GM19240 (cell line): ENCODE results near the gene RBMS1.
"Not testable (repeated sequence)": the region's sequence is repeated elsewhere in the genome, so short reads cannot be mapped to it uniquely, and the experiment has no call there.

Experiments used
- DNase-seq: peaks from one replicate; pipeline ENCODE4 v3.0.0; 2011; ENCODE audit warnings: low spot score; ENCODE audit not compliant: insufficient read length

The RBMS1 gene

DNA sequence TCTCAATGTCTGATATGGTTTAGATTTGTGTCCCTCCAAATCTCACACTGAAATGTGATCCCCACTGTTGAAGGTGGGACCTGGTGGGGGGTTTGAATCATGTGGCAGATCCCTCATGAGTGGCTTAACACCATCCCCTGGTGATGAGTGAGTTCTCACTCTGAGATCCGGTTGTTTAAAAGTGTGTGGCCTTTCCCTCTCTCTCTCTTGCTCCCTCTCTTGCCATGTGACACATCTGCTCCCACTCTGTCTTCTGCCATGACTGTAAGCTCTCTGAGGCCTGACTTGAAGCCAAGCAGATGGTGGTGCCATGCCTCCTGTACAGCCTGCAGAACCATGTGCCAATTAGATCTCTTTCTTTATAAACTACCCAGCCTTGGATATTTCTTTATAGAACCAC lies 108.8 kb downstream of the RBMS1 start:
- no peak for DNase-seq

DNA sequence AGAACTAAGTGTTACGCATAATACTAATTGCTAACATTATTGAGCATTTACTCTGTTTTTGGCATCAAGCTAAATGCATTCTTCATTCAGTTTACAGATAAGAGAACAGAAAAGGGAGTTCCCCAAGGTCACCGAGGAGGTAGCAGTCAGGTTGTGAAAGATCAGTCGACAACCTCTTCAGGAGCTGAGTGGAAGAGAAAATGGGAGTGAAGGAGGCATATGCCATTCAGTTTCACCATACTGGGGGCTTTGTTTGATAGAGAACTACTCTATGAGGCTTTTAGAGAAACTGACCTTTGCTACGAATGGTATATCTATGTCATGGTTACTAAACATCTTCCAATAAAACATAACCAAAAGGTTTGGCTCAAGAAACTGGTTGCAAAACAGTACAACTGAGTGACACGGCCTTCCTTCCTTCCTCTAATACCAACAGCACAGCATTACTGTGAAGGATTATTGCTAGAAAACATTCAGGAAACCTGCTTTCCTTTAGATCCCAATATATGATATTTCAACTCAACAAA lies 112.1 kb downstream of the RBMS1 start:
- DNase-seq: no peak

DNA sequence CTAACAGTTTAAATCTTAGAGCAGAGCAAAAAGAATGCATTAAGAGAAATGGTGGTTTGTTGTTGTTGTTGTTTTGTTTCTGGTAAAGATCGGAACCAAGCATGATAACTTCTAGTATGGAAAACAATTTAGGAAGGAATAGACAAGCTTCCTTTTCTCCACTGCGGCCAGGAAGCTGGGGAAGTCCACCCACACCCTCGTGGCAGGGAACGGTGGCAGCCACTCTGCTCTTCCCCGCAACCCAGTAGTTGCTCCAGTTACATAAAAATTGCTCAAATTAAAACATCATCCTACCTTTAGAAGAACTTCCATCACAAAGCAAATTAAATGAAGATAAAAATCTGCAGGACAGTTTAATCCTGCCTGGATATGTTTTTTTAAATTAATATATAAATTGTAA lies 113.0 kb downstream of the RBMS1 start:
- no peak for DNase-seq

DNA sequence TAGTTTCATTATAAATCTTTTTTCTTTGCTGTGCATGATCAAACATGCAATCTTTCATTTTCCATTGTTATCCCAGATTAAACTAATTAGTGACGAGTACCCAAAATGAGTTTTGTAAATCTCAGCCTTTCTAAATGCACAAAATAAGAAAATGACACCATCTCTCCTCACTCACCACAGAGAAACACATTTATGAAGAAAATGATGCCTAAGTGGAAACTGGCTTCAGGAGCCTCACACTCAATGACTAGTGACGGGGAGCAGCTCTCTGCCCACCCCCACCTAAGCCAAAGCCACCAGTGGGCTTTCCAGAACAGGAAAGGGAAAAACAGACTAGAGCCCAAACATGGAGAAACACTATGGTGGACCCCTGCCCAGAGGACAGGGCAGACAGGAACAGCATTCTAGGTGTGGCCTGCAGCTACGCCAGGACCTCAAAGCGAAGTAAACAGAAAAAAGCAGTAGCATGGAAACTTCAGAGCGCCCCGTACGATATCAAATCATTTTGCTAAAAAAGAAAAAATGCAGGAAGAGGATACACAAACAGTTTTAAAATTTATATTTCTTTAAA lies 113.5 kb downstream of the RBMS1 start:
- DNase-seq: no peak

DNA sequence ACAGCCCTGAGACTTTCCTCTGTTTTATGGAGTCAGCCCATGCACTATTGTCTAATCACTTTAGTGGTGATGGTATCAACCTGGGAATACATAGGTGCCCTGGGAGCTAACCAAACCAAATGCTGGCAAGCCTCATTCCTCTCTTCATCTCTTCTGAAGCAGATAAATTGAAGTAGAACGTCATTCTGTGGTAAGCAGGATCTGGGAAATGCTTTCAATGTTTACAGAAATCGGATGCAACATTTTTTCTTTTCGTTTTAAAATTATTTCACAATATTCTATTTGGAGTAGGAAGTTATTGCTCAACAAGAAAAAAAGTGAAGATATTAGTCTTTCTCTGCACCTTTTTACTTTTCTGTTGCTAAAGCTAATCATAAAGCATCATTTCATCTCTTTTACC lies 114.2 kb downstream of the RBMS1 start:
- DNase-seq: no peak

DNA sequence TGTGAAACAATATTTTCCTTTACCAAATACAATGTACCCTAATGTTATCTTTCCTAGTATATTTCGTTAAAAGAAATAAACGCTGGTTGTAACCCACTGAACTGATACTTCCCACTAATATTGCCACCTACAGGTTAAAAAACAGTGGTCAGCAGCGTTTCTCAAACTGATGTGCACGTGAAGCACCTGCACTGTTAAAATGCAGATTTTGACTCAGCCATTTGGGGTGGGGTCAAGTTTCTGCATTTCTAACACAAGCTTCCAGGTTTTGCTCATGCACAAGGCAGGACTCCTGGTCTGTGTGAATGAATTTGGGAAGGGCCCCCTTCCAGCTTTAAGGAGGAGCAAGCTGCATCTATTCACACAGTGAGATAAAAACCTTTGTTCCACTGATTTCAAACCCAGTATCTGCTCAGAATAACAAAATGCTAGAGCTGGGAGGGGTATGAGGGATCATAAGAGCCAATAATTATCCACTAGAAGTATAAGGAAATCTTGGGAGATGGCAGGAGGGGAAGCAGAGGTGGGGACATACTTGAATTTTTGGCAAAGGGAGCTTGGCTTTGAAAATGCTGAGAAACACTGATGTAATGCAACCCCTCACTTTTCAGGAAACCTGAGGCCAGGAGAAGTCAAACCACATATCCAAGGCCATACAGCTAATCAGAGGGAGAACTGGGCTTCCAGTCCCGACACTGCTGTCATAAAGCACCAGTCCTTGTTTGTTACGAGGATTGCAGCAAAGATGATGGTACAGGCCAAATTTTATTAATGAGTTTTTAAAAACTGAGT lies 116.2 kb downstream of the RBMS1 start:
- no peak for DNase-seq

DNA sequence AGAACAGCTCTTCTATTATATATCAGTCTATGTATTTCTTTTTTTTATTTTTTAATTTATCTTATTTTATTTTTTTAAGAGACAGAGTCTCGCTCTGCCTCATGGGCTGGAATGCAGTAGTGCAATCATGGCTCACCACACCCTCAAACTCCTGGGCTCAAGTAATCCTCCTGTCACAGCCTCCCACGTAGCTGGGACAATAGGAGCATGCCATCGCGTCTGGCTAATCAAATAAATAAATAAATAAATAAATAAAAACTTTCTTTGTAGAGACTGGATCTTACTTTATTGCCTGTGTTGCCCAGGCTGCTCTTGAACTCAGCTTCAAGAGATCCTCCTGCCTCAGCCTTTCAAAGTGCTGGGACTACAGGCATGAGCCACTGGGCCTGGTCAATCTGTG lies 117.0 kb downstream of the RBMS1 start:
- DNase-seq: no peak

DNA sequence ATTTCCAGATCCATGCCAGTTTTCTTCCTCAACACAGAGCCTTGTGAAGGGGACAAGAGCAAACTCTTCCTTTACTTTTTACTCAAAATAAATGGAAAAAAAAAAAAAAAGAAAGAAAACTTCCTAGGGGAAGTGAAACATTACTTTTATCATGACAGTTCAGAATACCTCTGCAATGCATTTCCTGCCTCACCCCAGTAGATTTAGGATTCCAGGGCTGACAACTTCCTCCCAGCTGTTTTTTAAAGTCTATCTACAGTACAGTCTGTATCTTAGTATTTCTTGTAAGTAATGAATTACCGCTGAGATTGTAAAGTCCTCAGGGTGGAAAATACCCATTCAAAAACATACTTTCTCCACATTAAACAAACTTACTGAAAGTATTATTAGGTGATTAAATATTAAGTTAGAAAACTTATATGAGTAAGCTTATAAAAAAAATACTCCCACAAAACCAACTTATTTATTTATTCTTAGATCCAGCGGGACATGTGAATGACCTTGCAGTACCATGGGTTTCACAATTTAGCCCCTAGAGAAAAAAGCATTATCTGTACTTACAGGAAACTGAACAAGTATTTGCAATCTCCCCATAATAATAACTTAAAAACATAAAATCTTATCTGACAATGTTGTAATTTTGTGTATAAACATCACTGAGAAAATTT lies 117.7 kb downstream of the RBMS1 start:
- no peak for DNase-seq

DNA sequence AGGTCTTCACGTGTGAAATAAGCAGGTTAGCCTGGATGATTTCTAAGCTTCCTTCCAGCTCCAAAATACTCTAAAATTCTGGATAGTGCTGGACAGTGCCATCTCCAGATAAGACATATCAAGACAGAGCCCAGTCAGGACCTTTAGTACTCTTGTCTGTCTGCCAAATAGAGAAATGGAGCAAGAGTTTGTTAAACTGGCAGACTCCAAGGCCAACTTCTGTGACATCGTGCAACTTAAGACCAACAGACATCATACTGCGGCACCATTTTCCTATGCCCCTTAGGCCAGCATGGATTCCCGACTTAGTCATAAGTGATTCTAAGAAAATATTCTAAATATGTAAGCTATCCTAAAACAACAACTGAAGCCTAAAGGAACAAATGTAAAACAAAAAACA lies 118.6 kb downstream of the RBMS1 start:
- DNase-seq: no peak

DNA sequence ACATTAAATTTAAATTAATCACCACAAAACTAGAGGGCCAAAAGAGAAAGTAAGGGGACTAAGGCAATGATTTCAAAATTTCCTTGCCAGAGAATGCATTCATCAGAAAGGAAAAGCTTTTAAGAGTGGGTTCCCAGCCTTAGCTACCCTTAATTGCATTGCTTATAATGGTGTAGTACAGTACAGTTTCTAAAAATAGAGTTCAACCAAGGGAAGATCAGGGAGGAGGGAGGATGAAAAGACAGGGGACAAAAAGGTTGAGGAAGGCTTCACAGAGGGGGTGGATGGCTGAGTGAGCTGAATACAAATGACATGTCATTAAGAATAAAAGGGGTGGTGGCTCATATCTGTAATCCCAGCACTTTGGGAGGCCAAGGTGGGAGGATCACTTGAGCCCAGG lies 119.9 kb downstream of the RBMS1 start:
- DNase-seq: no peak

DNA sequence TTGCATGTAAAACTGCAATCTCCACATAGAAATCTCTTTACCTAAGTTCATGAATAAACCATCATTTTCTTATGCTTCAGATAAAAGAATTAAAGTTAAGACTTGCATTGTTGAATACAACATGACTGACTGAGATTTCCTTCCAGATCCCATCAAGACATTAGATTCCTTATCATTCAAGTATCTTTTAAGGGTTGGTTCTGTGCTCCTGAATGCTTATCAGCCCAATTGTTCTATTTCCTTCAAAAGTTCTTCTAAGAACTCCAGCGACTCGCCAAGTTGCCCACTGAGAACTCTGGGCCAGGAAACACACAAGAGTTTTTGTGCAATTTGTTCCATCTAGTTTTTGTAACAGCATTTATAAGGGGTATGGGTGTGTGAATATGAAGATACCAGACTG lies 120.3 kb downstream of the RBMS1 start:
- no peak for DNase-seq

DNA sequence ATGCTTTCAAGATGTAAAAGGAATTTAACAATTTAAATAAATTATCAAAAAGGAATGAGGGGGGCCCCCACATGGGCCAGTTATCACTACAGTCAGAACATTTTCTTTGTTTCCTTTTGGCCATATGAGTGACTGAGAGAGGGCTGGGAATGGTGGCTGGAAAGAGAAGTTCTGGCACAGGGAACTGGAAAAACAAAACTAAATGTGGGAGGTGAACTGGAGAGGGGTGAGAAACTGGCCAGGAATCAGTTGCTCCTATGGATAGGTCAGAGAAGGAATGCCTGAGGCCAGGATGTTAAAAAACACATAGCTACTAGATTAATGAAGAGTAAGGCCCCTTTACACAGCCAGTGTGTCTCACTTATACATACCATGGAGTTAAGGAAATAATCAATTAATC lies 121.0 kb downstream of the RBMS1 start:
- no peak for DNase-seq

DNA sequence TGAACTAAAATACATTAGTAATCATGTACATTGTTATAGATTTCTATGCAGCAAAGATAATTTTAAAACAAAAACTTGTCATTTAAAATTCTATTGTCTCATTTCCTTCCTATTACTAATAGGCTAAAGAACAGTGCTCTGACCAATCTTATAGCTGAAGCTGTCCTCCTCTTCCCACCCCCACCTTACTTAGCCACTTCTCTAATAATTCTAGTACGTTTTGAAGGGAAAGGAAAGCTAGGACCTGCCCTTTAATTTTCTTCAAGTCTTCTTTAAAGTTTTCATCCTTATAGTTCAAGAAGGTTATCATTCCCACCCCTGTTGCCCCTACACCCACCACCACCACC lies 121.6 kb downstream of the RBMS1 start:
- DNase-seq: no peak

DNA sequence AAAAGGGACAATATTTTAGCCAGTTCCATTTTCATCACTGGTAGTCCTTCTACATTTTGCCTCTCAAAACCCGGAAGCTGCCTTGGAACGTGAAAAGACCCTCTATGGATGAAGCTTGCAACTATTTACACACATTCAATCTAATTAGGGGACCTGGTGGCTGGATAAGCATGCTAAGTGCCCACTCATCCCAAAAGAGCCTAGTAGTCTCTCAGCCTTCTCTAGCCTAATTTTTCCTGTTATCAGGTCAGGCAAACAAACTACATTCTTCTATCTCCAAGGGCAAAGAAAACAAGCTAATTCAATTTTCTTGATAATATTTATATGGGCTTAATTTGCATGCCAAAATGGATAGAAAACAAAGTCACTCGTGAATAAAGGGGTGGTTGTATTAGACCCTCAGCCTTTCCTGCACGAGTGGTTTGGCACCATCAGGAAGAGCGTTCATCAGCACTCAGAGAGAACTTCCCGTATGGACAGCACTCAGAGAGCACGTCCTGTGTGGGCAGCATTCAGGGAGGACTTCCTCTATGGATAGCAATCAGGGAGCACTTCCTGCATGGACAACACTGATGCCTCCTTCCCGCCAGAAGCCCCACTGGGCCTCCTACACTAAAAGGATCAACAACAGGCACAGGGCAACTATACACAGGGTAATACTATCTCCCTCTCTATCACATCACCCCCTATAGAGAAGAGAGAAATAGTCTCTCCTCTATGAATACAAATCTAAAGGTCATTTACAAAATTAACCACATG lies 122.2 kb downstream of the RBMS1 start:
- DNase-seq: no peak

DNA sequence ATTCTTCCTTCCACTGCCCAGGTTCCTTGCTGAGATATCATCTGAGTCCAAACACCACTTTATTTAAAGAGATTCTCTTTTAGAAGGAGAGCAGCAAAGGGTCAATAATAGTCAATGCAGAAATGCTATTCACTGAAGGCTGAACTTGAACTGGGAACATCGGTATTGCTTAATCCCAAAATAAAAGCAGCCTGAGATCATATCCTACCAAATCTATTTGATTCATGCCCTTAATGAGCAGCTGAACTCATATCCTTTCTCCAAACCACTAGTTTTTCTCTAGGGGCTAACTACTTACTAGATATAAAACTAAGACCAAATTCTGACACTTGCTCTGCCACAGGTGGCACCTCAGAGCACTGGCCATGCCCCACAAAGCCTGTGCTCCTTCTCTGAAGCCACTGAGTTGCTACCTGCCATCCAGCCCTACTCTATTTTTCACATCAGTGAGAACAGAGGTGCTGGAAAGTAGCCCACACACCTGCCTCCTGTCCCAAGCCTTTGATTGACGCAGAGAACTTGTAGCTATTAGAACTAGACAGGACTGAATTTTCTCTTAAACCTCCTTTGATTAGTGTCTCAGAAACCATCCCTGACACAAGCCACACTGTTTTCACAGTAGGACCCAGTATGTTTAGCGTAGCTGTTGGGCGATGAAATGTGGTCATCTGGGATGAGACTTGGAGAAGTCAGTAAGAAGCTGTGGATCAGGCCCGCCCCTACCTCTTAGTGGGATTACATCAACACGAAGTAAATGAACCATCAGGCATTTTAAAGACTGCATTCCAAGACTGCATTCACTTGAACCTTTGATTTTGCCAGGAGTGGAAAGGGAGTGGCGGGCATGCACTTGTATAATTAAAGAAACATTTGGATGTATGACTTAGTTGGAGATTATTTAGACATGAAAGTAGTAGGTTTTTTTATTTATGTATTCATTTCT lies 124.3 kb downstream of the RBMS1 start:
- no peak for DNase-seq

DNA sequence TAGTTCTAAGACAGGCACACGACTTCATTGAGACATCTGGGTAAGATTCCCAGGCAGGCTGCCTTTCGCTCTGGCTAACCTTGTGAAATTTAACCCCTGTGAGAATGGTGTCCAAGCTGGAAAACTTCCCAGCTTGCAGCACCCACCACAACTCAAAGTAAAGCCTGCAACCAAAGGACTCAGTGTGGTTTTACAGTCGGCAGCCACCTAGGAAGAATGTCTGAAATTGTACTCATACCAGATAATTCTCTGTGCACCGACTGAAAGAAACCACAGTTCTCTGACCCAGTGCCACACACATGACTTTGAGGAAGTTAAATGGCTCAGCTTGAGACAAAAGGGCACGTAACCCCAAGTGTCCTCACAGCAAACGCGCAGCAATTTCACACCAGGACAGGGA lies 125.7 kb downstream of the RBMS1 start:
- no peak for DNase-seq

DNA sequence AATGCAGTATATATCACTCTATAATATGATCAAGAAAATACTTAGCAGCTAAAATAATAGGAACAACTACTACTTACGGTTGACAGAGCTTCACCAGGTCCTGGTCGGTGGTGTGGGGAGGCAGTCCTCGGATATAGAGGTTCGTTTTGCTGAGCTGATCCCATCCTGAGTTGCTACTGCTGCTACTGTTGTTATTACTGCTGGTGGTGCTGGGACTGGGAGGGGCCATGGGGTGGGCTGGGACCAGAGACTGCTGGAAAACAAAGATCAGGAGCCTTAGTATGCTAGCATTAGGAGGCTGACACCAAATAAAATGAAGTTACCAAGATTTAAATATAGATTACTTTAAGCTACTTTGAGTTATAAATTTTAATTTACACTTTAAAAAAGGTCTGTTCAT lies 126.5 kb downstream of the RBMS1 start:
- DNase-seq: not testable (repeated sequence)

DNA sequence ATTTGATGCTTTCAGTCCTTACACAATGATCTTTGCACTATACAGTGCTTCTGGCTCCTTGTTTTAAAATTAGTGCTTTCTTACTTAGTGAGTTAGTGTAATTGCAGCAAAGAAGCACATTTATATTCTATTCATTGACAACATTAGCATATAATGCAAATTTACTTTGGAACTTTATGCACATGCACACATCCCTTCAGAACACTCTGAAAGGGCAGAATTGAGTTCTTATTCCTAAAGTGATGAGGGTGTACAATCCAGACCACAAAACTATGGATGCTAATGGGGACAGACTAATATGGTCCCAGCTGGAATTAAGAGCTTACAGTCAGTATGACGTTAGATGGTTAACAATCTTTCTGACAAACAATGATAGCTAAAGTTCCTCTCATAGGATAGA lies 127.1 kb downstream of the RBMS1 start:
- DNase-seq: no peak

DNA sequence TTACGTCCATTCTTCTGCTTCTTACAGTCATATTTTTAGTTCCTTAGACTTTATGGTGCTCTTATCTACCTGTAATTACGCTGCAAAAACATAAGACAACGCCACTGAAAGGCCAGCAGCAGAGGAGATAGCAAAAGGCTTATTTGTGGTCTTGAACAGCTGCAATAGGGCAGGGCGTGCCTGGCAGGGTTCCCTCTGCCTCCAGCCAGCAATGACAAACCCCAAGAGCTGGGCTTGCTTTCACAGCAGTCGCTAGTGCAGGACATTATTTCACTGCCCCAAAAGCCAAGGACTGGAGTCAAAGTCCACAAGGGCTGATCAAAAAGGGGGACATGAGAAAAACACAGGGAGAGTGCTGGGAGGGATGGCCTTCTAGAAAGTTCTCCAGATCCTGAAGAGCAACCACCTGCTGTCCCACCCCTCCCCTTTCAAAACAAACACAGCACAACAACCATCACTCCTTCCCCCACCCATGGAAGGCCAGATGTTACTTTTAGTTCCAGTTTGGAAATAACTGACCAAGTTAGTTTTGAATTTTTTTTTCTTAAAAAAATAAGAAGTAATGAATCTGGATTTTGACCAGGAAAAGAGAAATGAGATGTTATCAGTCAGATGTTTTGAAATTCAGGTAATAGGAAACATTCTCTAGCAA lies 127.8 kb downstream of the RBMS1 start:
- DNase-seq: no peak

DNA sequence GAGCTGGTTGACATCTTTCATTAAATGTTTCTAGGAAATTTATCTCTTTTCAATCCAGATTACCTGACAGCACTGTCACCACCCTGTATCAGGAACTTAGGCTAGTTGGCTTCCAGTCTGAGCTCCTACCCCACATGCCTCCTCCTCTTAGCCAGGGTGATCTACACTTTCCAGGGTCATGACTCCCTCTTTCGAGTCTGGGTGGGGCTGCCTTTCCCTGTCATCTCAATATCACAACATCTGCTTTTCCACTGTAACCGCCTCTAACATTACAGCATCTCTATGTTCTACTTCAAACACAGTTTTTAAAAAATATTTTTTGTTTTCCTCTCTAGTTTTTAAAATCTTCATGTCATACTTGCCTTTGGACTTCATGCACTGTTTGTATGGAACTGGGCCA lies 129.2 kb downstream of the RBMS1 start:
- no peak for DNase-seq
